Upper lobe of right lung (tissue), 1 donor: Measurements from ENCODE around the gene MEGF11. TPM values are rescaled to one million over a fixed set of nuclear protein-coding genes. Genes with fewer than 3 reads are reported as not detected.

Source experiments
- ATAC-seq: fragments of 200-7000 bp; cut with Tn5 transposase; one replicate; pipeline ENCODE4 v1.9.1; 2020; ENCODE audit warnings: mild to moderate bottlenecking, moderate library complexity
- DNase-seq: peaks from one replicate; pipeline ENCODE4 v3.0.0-alpha.2; 2020
- H3K27ac ChIP-seq: fragments of 200-600 bp; one replicate; pipeline ENCODE4 v1.8.0; 2022
- H3K27me3 ChIP-seq: fragments of 200-600 bp; one replicate; pipeline ENCODE4 v1.8.0; 2022; ENCODE audit warnings: mild to moderate bottlenecking
- H3K36me3 ChIP-seq: fragments of 200-600 bp; one replicate; pipeline ENCODE4 v1.8.0; 2022
- H3K4me1 ChIP-seq: fragments of 200-600 bp; one replicate; pipeline ENCODE4 v1.8.0; 2022
- H3K4me3 ChIP-seq: fragments of 200-600 bp; one replicate; pipeline ENCODE4 v1.8.0; 2022; ENCODE audit warnings: mild to moderate bottlenecking
- H3K9me3 ChIP-seq: fragments of 200-600 bp; one replicate; pipeline ENCODE4 v1.8.0; 2022
- CTCF ChIP-seq: fragments of 200-600 bp; IDR thresholded peaks from one replicate; pipeline ENCODE4 v1.8.0; 2022; ENCODE audit warnings: antibody characterized with exemption
- intact Hi-C: fragments of 100-400 bp; cut with DNase I; formaldehyde crosslinking; loops from one replicate; pipeline ENCODE4 v1.11.0; 2022
- total RNA-seq: library from RNA; stranded (reverse); fragmentation: NEBNext Ultra II Directional; extraction: Animal tissue kit (Norgen Biotek cat#: 25700); gene quantifications from one replicate; pipeline ENCODE4 v1.2.1, GENCODE V29; 2021
- donor health status: DM: no; HTN: yes; CAD: no; lungs with severe emphysema.

Gene MEGF11
- total RNA-seq, 1 donor from 2014 or later, result 3.0 TPM

- no peak overlapping the region for H3K27ac ChIP-seq
- no peak for DNase-seq
- no peak overlapping the region for H3K4me3 ChIP-seq
- no peak for ATAC-seq
- peaks cover 79% of the 10 kb centered on the region for H3K36me3 ChIP-seq
- intact Hi-C loops, result no loop called here
- TF ChIP-seq CTCF, result no peak
- H3K27me3 ChIP-seq, result no peaks in the 10 kb centered on the region
- peaks cover 14% of the 10 kb centered on the region for H3K4me1 ChIP-seq
- H3K9me3 ChIP-seq, result no peaks in the 10 kb centered on the region
Observed at GRCh38 chr15:65900488-65900887, 353.1 kb downstream of the MEGF11 start.

GRCh38 chr15:65896236-65896635, 357.3 kb downstream of the MEGF11 start:
- TF ChIP-seq CTCF, result no peak
- Histone ChIP-seq H3K27me3 (no peaks in the 10 kb centered on the region), H3K27ac (no peak overlapping the region), H3K4me3 (no peak overlapping the region), H3K9me3 (no peaks in the 10 kb centered on the region), H3K36me3 (peaks cover 55% of the 10 kb centered on the region), H3K4me1 (peaks cover 4% of the 10 kb centered on the region)
- intact Hi-C loops, result no loop called here
- DNase-seq (no peak), ATAC-seq (no peak)

GRCh38 chr15:65893060-65893459, 360.5 kb downstream of the MEGF11 start:
- TF ChIP-seq CTCF, result no peak
- H3K4me3 ChIP-seq, result no peak overlapping the region
- H3K9me3 ChIP-seq, result no peaks in the 10 kb centered on the region
- H3K4me1 ChIP-seq, result peaks cover 4% of the 10 kb centered on the region
- no peak overlapping the region for H3K27ac ChIP-seq
- ATAC-seq, result no peak
- peaks cover 58% of the 10 kb centered on the region for H3K36me3 ChIP-seq
- DNase-seq, result no peak
- no peaks in the 10 kb centered on the region for H3K27me3 ChIP-seq
- intact Hi-C loops, result no loop called here

- H3K9me3 ChIP-seq, result no peaks in the 10 kb centered on the region
- H3K27me3 ChIP-seq, result no peaks in the 10 kb centered on the region
- ATAC-seq, result no peak
- no peak overlapping the region for H3K27ac ChIP-seq
- no peak for DNase-seq
- H3K36me3 ChIP-seq, result peaks cover 72% of the 10 kb centered on the region
- TF ChIP-seq CTCF, result no peak
- intact Hi-C loops, result no loop called here
- H3K4me1 ChIP-seq, result peaks cover 5% of the 10 kb centered on the region
- no peak overlapping the region for H3K4me3 ChIP-seq
Observed at GRCh38 chr15:65888981-65889380, 364.6 kb downstream of the MEGF11 start.

- H3K9me3 ChIP-seq, result no peaks in the 10 kb centered on the region
- TF ChIP-seq CTCF, result no peak
- H3K4me1 ChIP-seq, result peaks cover 5% of the 10 kb centered on the region
- intact Hi-C loops, result no loop called here
- H3K27ac ChIP-seq, result no peak overlapping the region
- ATAC-seq, result no peak
- H3K36me3 ChIP-seq, result peaks cover 87% of the 10 kb centered on the region
- H3K4me3 ChIP-seq, result no peak overlapping the region
- no peak for DNase-seq
- no peaks in the 10 kb centered on the region for H3K27me3 ChIP-seq
Observed at GRCh38 chr15:65887565-65887964, 366.0 kb downstream of the MEGF11 start.

- intact Hi-C loops, result no loop called here
- Histone ChIP-seq H3K36me3 (peaks cover 92% of the 10 kb centered on the region), H3K9me3 (no peaks in the 10 kb centered on the region), H3K27ac (no peak overlapping the region), H3K4me1 (peaks cover 5% of the 10 kb centered on the region), H3K27me3 (no peaks in the 10 kb centered on the region), H3K4me3 (no peak overlapping the region)
- no peak for TF ChIP-seq CTCF
- ATAC-seq (no peak), DNase-seq (no peak)
Observed at GRCh38 chr15:65885668-65886218, 367.8 kb downstream of the MEGF11 start.
